Neural cell (in vitro differentiated cells): ENCODE results near the gene TNS3. TPM values are rescaled to one million over a fixed set of nuclear protein-coding genes. Genes with fewer than 3 reads are reported as not detected.
"Not testable (repeated sequence)": the region's sequence is repeated elsewhere in the genome, so short reads cannot be mapped to it uniquely, and the experiment has no call there.

Experiments
- H2AFZ ChIP-seq: fragments of 200-600, 300-800 bp; sonication (generic), shearing (Covaris generic); 2 replicates; pipeline ENCODE4 v1.6.0; 2014; ENCODE audit warnings: low read depth, mild to moderate bottlenecking, antibody characterized with exemption, low read length, moderate library complexity
- H3F3A ChIP-seq: fragments of 200-600 bp; shearing (Covaris generic); 2 replicates; pipeline ENCODE4 v1.6.1; 2016; ENCODE audit warnings: mild to moderate bottlenecking, moderate library complexity, mixed read lengths, antibody characterized with exemption, low read length; ENCODE audit not compliant: insufficient read depth, poor library complexity, severe bottlenecking
- H3K27ac ChIP-seq: fragments of 200-600, 300-800 bp; sonication (generic), shearing (Covaris generic); 2 replicates; pipeline ENCODE4 v1.5.1; 2014; ENCODE audit warnings: mild to moderate bottlenecking, low read length, moderate library complexity
- H3K27me3 ChIP-seq: fragments of 300-800, 200-600 bp; sonication (generic), shearing (Covaris generic); 2 replicates; pipeline ENCODE4 v1.6.0; 2014; ENCODE audit warnings: mild to moderate bottlenecking, low read depth, low read length, moderate library complexity; ENCODE audit not compliant: insufficient read depth
- H3K36me3 ChIP-seq: fragments of 300-800, 200-600 bp; sonication (generic), shearing (Covaris generic); 2 replicates; pipeline ENCODE4 v1.5.1; 2014; ENCODE audit warnings: mild to moderate bottlenecking, antibody characterized with exemption, low read length, moderate library complexity; ENCODE audit not compliant: insufficient read depth
- H3K4me2 ChIP-seq: fragments of 300-800, 200-600 bp; sonication (generic), shearing (Covaris generic); 2 replicates; pipeline ENCODE4 v1.6.0; 2014; ENCODE audit warnings: mild to moderate bottlenecking, low read length
- H3K4me3 ChIP-seq: fragments of 300-800, 200-600 bp; sonication (generic), shearing (Covaris generic); 2 replicates; pipeline ENCODE4 v1.5.1; 2014; ENCODE audit warnings: mild to moderate bottlenecking, low read length, moderate library complexity
- H3K79me2 ChIP-seq: fragments of 200-600 bp; shearing (Covaris generic); replicated peaks from 2 replicates; pipeline ENCODE4 v1.6.0; 2014; ENCODE audit warnings: mild to moderate bottlenecking, low read length, moderate library complexity; ENCODE audit not compliant: insufficient read depth
- H3K9ac ChIP-seq: fragments of 300-800, 200-600 bp; sonication (generic), shearing (Covaris generic); 2 replicates; pipeline ENCODE4 v1.6.1; 2016; ENCODE audit warnings: mild to moderate bottlenecking, low read length, mixed read lengths
- H3K9me2 ChIP-seq: fragments of 200-600 bp; shearing (Covaris generic); 2 replicates; pipeline ENCODE4 v1.6.1; 2016; ENCODE audit warnings: mild to moderate bottlenecking, low read length, mixed read lengths; ENCODE audit not compliant: insufficient read depth
- H3K9me3 ChIP-seq: fragments of 200-600, 300-800 bp; sonication (generic), shearing (Covaris generic); 2 replicates; pipeline ENCODE4 v1.6.1; 2016; ENCODE audit warnings: mild to moderate bottlenecking, mixed run types, low read length, moderate library complexity, mixed read lengths
- H4K20me1 ChIP-seq: fragments of 200-600 bp; shearing (Covaris generic); 2 replicates; pipeline ENCODE4 v1.6.1; 2016; ENCODE audit warnings: mild to moderate bottlenecking, mixed run types; ENCODE audit not compliant: insufficient read depth
- CTCF ChIP-seq: fragments of 450-650 bp; IDR thresholded peaks from 2 replicates; pipeline ENCODE4 v1.5.1; 2014; ENCODE audit warnings: antibody characterized with exemption, mild to moderate bottlenecking, moderate library complexity; ENCODE audit not compliant: poor library complexity, severe bottlenecking
- EP300 ChIP-seq: fragments of 450-650 bp; conservative IDR thresholded peaks from 2 replicates; pipeline ENCODE4 v1.6.1; 2014; ENCODE audit warnings: antibody characterized with exemption, mild to moderate bottlenecking, moderate library complexity; ENCODE audit not compliant: poor library complexity, severe bottlenecking
- EZH2 ChIP-seq: fragments of 200-600, 300-800 bp; shearing (Covaris generic), sonication (generic); IDR thresholded peaks from 2 replicates; pipeline ENCODE4 v1.6.1; 2014; ENCODE audit warnings: antibody characterized with exemption, low read length, borderline replicate concordance, mild to moderate bottlenecking; ENCODE audit not compliant: insufficient read depth, poor library complexity, severe bottlenecking
- MXI1 ChIP-seq: fragments of 450-650 bp; conservative IDR thresholded peaks from 2 replicates; pipeline ENCODE4 v1.6.1; 2014; ENCODE audit warnings: antibody characterized with exemption, mild to moderate bottlenecking; ENCODE audit not compliant: poor library complexity, severe bottlenecking
- POLR2AphosphoS5 ChIP-seq: IDR thresholded peaks from 2 replicates; pipeline ENCODE4 v1.6.1; 2012
- RAD21 ChIP-seq: fragments of 450-650 bp; conservative IDR thresholded peaks from 2 replicates; pipeline ENCODE4 v1.6.1; 2014; ENCODE audit warnings: antibody characterized with exemption, mild to moderate bottlenecking, moderate library complexity
- REST ChIP-seq: IDR thresholded peaks from 2 replicates; pipeline ENCODE4 v1.6.1; 2012; ENCODE audit warnings: borderline replicate concordance
- SMC3 ChIP-seq: fragments of 450-650 bp; conservative IDR thresholded peaks from 2 replicates; pipeline ENCODE4 v1.6.1; 2014; ENCODE audit warnings: antibody characterized with exemption, mild to moderate bottlenecking, moderate library complexity; ENCODE audit not compliant: poor library complexity
- TAF1 ChIP-seq: IDR thresholded peaks from 2 replicates; pipeline ENCODE4 v1.6.1; 2012; ENCODE audit warnings: low read depth
- polyA plus RNA-seq: library from polyadenylated mRNA; depleted of rRNA; stranded (reverse); fragments of >200 nt; gene quantifications from 2 replicates; pipeline ENCODE4 v1.2.3, GENCODE V29; 2014

TNS3 gene
- polyA plus RNA-seq, 1 donor from 2014 or later: 0.58 TPM

GRCh38 chr7:47541485-47541884 is 40.4 kb downstream of the TNS3 start:
- H3K4me2 ChIP-seq, H3F3A ChIP-seq, H2AFZ ChIP-seq, H3K79me2 ChIP-seq, H3K9me3 ChIP-seq, H3K36me3 ChIP-seq, H3K9me2 ChIP-seq, H3K4me3 ChIP-seq, H3K27ac ChIP-seq, H4K20me1 ChIP-seq, H3K9ac ChIP-seq: not testable (repeated sequence)
- H3K27me3 ChIP-seq: peaks cover 20% of the 10 kb centered on the region

GRCh38 chr7:47540387-47541350 is 41.2 kb downstream of the TNS3 start:
- H3K9me2 ChIP-seq: no peaks in the 10 kb centered on the region
- H3K4me2 ChIP-seq: no peak overlapping the region
- no peak overlapping the region for H2AFZ ChIP-seq
- H3K9me3 ChIP-seq: no peaks in the 10 kb centered on the region
- H3K9ac ChIP-seq: no peak overlapping the region
- no peak overlapping the region for H3K27ac ChIP-seq
- peaks cover 28% of the 10 kb centered on the region for H3K27me3 ChIP-seq
- no peaks in the 10 kb centered on the region for H3F3A ChIP-seq
- H3K36me3 ChIP-seq: no peaks in the 10 kb centered on the region
- no peaks in the 10 kb centered on the region for H4K20me1 ChIP-seq
- no peak overlapping the region for H3K4me3 ChIP-seq
- TF ChIP-seq POLR2AphosphoS5 (no peak), REST (no peak), EP300 (no peak), EZH2 (no peak), MXI1 (no peak), RAD21 (no peak), CTCF (no peak), TAF1 (no peak), SMC3 (no peak)
- no peaks in the 10 kb centered on the region for H3K79me2 ChIP-seq
